GM10266 (cell line): Measurements from ENCODE around the gene TOR1AIP2.

ENCODE experiments used
- DNase-seq: peaks from one replicate; pipeline ENCODE4 v3.0.0; 2012; ENCODE audit errors: extremely low spot score
- CTCF ChIP-seq: IDR thresholded peaks from 2 replicates; pipeline ENCODE4 v1.5.1; 2012; ENCODE audit warnings: mild to moderate bottlenecking, low read depth; ENCODE audit not compliant: control insufficient read depth, insufficient read depth; ENCODE audit errors: missing control alignments

TOR1AIP2 gene

GRCh38 chr1:179877586-179878265 lies at the start of gene TOR1AIP2:
Gene TOR1AIP2, minus strand, starts transcription at chr1:179877803. Its CDS starts 25,138 bp downstream, at chr1:179852665.
- peak; percentile 78 for DNase-seq

GRCh38 chr1:179926850-179927205 lies 49.2 kb upstream of the TOR1AIP2 start:
- no peak for TF ChIP-seq CTCF
- DNase-seq: no peak

More at GRCh38 chr1:179877586-179878265, at the start of gene TOR1AIP2:
- TF ChIP-seq CTCF: no peak

GRCh38 chr1:179925922-179926849 lies 48.6 kb upstream of the TOR1AIP2 start:
- no peak for TF ChIP-seq CTCF
- no peak for DNase-seq

- no peak for DNase-seq
Measured at GRCh38 chr1:179925302-179925701, 47.7 kb upstream of the TOR1AIP2 start.

GRCh38 chr1:179924268-179924667 lies 46.7 kb upstream of the TOR1AIP2 start:
- no peak for TF ChIP-seq CTCF

More at GRCh38 chr1:179925302-179925701, 47.7 kb upstream of the TOR1AIP2 start:
- no peak for TF ChIP-seq CTCF

GRCh38 chr1:179923029-179923428 lies 45.4 kb upstream of the TOR1AIP2 start:
- DNase-seq: no peak
- no peak for TF ChIP-seq CTCF

More at GRCh38 chr1:179924268-179924667, 46.7 kb upstream of the TOR1AIP2 start:
- DNase-seq: no peak
